ENCODE results near the gene CWF19L1.

CWF19L1 gene

GRCh38 chr10:100254191-100254590 is 13.2 kb downstream of the CWF19L1 start:
- DNase-seq (ENCODE audit: low spot score): no peak

GRCh38 chr10:100253041-100253440 is 14.4 kb downstream of the CWF19L1 start:
- no peaks in the 10 kb centered on the region for H3K27me3 ChIP-seq (ENCODE audit: insufficient read depth, poor library complexity, severe bottlenecking)
- ATAC-seq (ENCODE audit: low read depth) (no peak), DNase-seq (ENCODE audit: low spot score) (no peak)
- no peak overlapping the region for H3K27ac ChIP-seq (ENCODE audit: poor library complexity, severe bottlenecking)
- H3K36me3 ChIP-seq (ENCODE audit: low read depth): peaks cover 75% of the 10 kb centered on the region
- H3K9me3 ChIP-seq (ENCODE audit: severe bottlenecking): no peaks in the 10 kb centered on the region
- H3K4me3 ChIP-seq (ENCODE audit: severe bottlenecking): no peak overlapping the region
- no peaks in the 10 kb centered on the region for H3K4me1 ChIP-seq (ENCODE audit: insufficient read depth, poor library complexity, severe bottlenecking)
- no peak for TF ChIP-seq CTCF (IDR thresholded peaks at IDR 0.05; ENCODE audit: poor library complexity, severe bottlenecking)

More at GRCh38 chr10:100254191-100254590, 13.2 kb downstream of the CWF19L1 start:
- Histone ChIP-seq H3K9me3 (ENCODE audit: severe bottlenecking) (no peaks in the 10 kb centered on the region), H3K36me3 (ENCODE audit: low read depth) (peaks cover 80% of the 10 kb centered on the region), H3K4me3 (ENCODE audit: severe bottlenecking) (no peak overlapping the region), H3K4me1 (ENCODE audit: insufficient read depth, poor library complexity, severe bottlenecking) (no peaks in the 10 kb centered on the region), H3K27me3 (ENCODE audit: insufficient read depth, poor library complexity, severe bottlenecking) (no peaks in the 10 kb centered on the region), H3K27ac (ENCODE audit: poor library complexity, severe bottlenecking) (no peak overlapping the region)
- TF ChIP-seq CTCF (IDR thresholded peaks at IDR 0.05; ENCODE audit: poor library complexity, severe bottlenecking): no peak
- no peak for ATAC-seq (ENCODE audit: low read depth)

- peaks cover 81% of the 10 kb centered on the region for H3K36me3 ChIP-seq (ENCODE audit: low read depth)
- no peak for ATAC-seq (ENCODE audit: low read depth)
- TF ChIP-seq CTCF (IDR thresholded peaks at IDR 0.05; ENCODE audit: poor library complexity, severe bottlenecking): no peak
Measured at GRCh38 chr10:100248820-100249219, 18.6 kb downstream of the CWF19L1 start.

GRCh38 chr10:100245484-100246220 is 21.8 kb downstream of the CWF19L1 start:
- Histone ChIP-seq H3K9me3 (ENCODE audit: severe bottlenecking) (no peaks in the 10 kb centered on the region), H3K36me3 (ENCODE audit: low read depth) (peaks cover 83% of the 10 kb centered on the region), H3K4me1 (ENCODE audit: insufficient read depth, poor library complexity, severe bottlenecking) (no peaks in the 10 kb centered on the region), H3K4me3 (ENCODE audit: severe bottlenecking) (no peak overlapping the region), H3K27ac (ENCODE audit: poor library complexity, severe bottlenecking) (no peak overlapping the region), H3K27me3 (ENCODE audit: insufficient read depth, poor library complexity, severe bottlenecking) (no peaks in the 10 kb centered on the region)
- ATAC-seq (ENCODE audit: low read depth) (no peak), DNase-seq (ENCODE audit: low spot score) (no peak)
- TF ChIP-seq CTCF (IDR thresholded peaks at IDR 0.05; ENCODE audit: poor library complexity, severe bottlenecking): no peak

More at GRCh38 chr10:100248820-100249219, 18.6 kb downstream of the CWF19L1 start:
- no peaks in the 10 kb centered on the region for H3K4me1 ChIP-seq (ENCODE audit: insufficient read depth, poor library complexity, severe bottlenecking)
- H3K27me3 ChIP-seq (ENCODE audit: insufficient read depth, poor library complexity, severe bottlenecking): no peaks in the 10 kb centered on the region
- no peak for DNase-seq (ENCODE audit: low spot score)
- no peak overlapping the region for H3K4me3 ChIP-seq (ENCODE audit: severe bottlenecking)
- H3K9me3 ChIP-seq (ENCODE audit: severe bottlenecking): no peaks in the 10 kb centered on the region
- no peak overlapping the region for H3K27ac ChIP-seq (ENCODE audit: poor library complexity, severe bottlenecking)

- H3K4me3 ChIP-seq (ENCODE audit: severe bottlenecking): no peak overlapping the region
- peaks cover 85% of the 10 kb centered on the region for H3K36me3 ChIP-seq (ENCODE audit: low read depth)
- no peaks in the 10 kb centered on the region for H3K27me3 ChIP-seq (ENCODE audit: insufficient read depth, poor library complexity, severe bottlenecking)
- ATAC-seq (ENCODE audit: low read depth) (no peak), DNase-seq (ENCODE audit: low spot score) (no peak)
- H3K9me3 ChIP-seq (ENCODE audit: severe bottlenecking): no peaks in the 10 kb centered on the region
- TF ChIP-seq CTCF (IDR thresholded peaks at IDR 0.05; ENCODE audit: poor library complexity, severe bottlenecking): no peak
- no peak overlapping the region for H3K27ac ChIP-seq (ENCODE audit: poor library complexity, severe bottlenecking)
- no peaks in the 10 kb centered on the region for H3K4me1 ChIP-seq (ENCODE audit: insufficient read depth, poor library complexity, severe bottlenecking)
Measured at GRCh38 chr10:100239851-100240250, 27.6 kb downstream of the CWF19L1 start.

Data from RWPE2 (cell line).